ENCODE data around the gene NTHL1.

GRCh38 chr16:2003827-2004641, 43.6 kb downstream of the NTHL1 start:
- TF ChIP-seq ARNTL (CRISPR knock-in tag; IDR thresholded peaks at IDR 0.05; ENCODE audit: borderline replicate concordance, low read depth) (no peak), ZFP3 (CRISPR knock-in tag; IDR thresholded peaks at IDR 0.05) (no peak), BACH2 (CRISPR knock-in tag; IDR thresholded peaks at IDR 0.05; ENCODE audit: borderline replicate concordance) (no peak), SNAI2 (CRISPR knock-in tag; IDR thresholded peaks at IDR 0.05) (no peak), RARB (CRISPR knock-in tag; IDR thresholded peaks at IDR 0.05) (no peak), ESRRG (CRISPR knock-in tag; IDR thresholded peaks at IDR 0.05) (no peak), OSR1 (CRISPR knock-in tag; IDR thresholded peaks at IDR 0.05) (no peak), ZFP30 (CRISPR knock-in tag; IDR thresholded peaks at IDR 0.05) (no peak), ZC3H10 (CRISPR knock-in tag; IDR thresholded peaks at IDR 0.05) (no peak), TSHZ2 (CRISPR knock-in tag; IDR thresholded peaks at IDR 0.05) (no peak), ISL1 (CRISPR knock-in tag; IDR thresholded peaks at IDR 0.05) (no peak)
- TF ChIP-seq, protein P1, sequence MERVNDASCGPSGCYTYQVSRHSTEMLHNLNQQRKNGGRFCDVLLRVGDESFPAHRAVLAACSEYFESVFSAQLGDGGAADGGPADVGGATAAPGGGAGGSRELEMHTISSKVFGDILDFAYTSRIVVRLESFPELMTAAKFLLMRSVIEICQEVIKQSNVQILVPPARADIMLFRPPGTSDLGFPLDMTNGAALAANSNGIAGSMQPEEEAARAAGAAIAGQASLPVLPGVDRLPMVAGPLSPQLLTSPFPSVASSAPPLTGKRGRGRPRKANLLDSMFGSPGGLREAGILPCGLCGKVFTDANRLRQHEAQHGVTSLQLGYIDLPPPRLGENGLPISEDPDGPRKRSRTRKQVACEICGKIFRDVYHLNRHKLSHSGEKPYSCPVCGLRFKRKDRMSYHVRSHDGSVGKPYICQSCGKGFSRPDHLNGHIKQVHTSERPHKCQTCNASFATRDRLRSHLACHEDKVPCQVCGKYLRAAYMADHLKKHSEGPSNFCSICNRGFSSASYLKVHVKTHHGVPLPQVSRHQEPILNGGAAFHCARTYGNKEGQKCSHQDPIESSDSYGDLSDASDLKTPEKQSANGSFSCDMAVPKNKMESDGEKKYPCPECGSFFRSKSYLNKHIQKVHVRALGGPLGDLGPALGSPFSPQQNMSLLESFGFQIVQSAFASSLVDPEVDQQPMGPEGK (CRISPR knock-in tag; IDR thresholded peaks at IDR 0.05; ENCODE audit: borderline replicate concordance) = no peak
- TF ChIP-seq, protein P2, sequence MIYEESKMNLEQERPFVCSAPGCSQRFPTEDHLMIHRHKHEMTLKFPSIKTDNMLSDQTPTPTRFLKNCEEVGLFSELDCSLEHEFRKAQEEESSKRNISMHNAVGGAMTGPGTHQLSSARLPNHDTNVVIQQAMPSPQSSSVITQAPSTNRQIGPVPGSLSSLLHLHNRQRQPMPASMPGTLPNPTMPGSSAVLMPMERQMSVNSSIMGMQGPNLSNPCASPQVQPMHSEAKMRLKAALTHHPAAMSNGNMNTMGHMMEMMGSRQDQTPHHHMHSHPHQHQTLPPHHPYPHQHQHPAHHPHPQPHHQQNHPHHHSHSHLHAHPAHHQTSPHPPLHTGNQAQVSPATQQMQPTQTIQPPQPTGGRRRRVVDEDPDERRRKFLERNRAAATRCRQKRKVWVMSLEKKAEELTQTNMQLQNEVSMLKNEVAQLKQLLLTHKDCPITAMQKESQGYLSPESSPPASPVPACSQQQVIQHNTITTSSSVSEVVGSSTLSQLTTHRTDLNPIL (CRISPR knock-in tag; IDR thresholded peaks at IDR 0.05; ENCODE audit: low read depth) = no peak
- TF ChIP-seq, protein P3, sequence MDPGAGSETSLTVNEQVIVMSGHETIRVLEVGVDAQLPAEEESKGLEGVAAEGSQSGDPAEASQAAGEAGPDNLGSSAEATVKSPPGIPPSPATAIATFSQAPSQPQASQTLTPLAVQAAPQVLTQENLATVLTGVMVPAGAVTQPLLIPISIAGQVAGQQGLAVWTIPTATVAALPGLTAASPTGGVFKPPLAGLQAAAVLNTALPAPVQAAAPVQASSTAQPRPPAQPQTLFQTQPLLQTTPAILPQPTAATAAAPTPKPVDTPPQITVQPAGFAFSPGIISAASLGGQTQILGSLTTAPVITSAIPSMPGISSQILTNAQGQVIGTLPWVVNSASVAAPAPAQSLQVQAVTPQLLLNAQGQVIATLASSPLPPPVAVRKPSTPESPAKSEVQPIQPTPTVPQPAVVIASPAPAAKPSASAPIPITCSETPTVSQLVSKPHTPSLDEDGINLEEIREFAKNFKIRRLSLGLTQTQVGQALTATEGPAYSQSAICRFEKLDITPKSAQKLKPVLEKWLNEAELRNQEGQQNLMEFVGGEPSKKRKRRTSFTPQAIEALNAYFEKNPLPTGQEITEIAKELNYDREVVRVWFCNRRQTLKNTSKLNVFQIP (CRISPR knock-in tag; IDR thresholded peaks at IDR 0.05; ENCODE audit: borderline replicate concordance, low read depth) = no peak
